ENCODE measurements around the gene TAP1. TPM values are rescaled to one million over a fixed set of nuclear protein-coding genes. Genes with fewer than 3 reads are reported as not detected.

TAP1 gene
- total RNA-seq, 1 experiment from 2014 or later, result 23.1 TPM

GRCh38 chr6:32843331-32843978 is 10.0 kb downstream of the TAP1 start:
- Histone ChIP-seq H3K36me3 (ENCODE audit: low read depth) (no peaks in the 10 kb centered on the region), H3K4me2 (peak overlapping the region; percentile 85), H3K9me2 (ENCODE audit: insufficient read depth) (no peaks in the 10 kb centered on the region), H3K79me2 (ENCODE audit: low read depth) (no peaks in the 10 kb centered on the region), H3K27ac (no peak overlapping the region), H3K4me1 (replicated peaks; ENCODE audit: insufficient read depth) (peaks cover 6% of the 10 kb centered on the region; the same call in 1 of the 2 replicates), H3K4me3 (peak overlapping the region; percentile 91), H3K9me3 (ENCODE audit: insufficient read depth, low read depth) (no peaks in the 10 kb centered on the region), H3F3A (ENCODE audit: insufficient read depth, low read depth) (0 out of 2 replicates have a peak, but pooled peaks cover 9% of the 10 kb centered on the region), H4K20me1 (ENCODE audit: insufficient read depth) (no peaks in the 10 kb centered on the region), H2AFZ (peak overlapping the region; percentile 86), H3K27me3 (ENCODE audit: insufficient read depth, low read depth) (no peaks in the 10 kb centered on the region)
- BruUV-seq (replicated peaks), result no TSS peak
- CTCF ChIA-PET, result interaction anchor here (1.1 kb wide), 2 partner anchors 13 to 18 kb away, joined by 3 to 4 read pairs; no protein-coding TSS in a partner anchor
- TF ChIP-seq, protein P1, sequence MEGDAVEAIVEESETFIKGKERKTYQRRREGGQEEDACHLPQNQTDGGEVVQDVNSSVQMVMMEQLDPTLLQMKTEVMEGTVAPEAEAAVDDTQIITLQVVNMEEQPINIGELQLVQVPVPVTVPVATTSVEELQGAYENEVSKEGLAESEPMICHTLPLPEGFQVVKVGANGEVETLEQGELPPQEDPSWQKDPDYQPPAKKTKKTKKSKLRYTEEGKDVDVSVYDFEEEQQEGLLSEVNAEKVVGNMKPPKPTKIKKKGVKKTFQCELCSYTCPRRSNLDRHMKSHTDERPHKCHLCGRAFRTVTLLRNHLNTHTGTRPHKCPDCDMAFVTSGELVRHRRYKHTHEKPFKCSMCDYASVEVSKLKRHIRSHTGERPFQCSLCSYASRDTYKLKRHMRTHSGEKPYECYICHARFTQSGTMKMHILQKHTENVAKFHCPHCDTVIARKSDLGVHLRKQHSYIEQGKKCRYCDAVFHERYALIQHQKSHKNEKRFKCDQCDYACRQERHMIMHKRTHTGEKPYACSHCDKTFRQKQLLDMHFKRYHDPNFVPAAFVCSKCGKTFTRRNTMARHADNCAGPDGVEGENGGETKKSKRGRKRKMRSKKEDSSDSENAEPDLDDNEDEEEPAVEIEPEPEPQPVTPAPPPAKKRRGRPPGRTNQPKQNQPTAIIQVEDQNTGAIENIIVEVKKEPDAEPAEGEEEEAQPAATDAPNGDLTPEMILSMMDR (conservative IDR thresholded peaks at IDR 0.05), result no peak
- TF ChIP-seq EZH2 (IDR thresholded peaks at IDR 0.05; ENCODE audit: low read depth), result no peak
- intact Hi-C loops (cut with micrococcal nuclease; ENCODE audit: unreplicated experiment), result loop anchor here (10.0 kb wide), 1 partner anchor 861 kb away; no protein-coding TSS in a partner anchor
- no peak for DNase-seq
- POLR2A ChIA-PET (ENCODE audit: unreplicated experiment), result no interaction called here

GRCh38 chr6:32842690-32843089 is 10.8 kb downstream of the TAP1 start:
- TF ChIP-seq, protein P1 (conservative IDR thresholded peaks at IDR 0.05), result no peak
- TF ChIP-seq EZH2 (IDR thresholded peaks at IDR 0.05; ENCODE audit: low read depth), result no peak
- Histone ChIP-seq H2AFZ (no peak overlapping the region), H3K9me3 (ENCODE audit: insufficient read depth, low read depth) (no peaks in the 10 kb centered on the region), H3F3A (ENCODE audit: insufficient read depth, low read depth) (0 out of 2 replicates have a peak, but pooled peaks cover 9% of the 10 kb centered on the region), H3K4me3 (peak overlapping the region; percentile 91; the same call in 1 of the 2 replicates), H3K9me2 (ENCODE audit: insufficient read depth) (no peaks in the 10 kb centered on the region), H3K4me2 (peak overlapping the region; percentile 85), H3K4me1 (replicated peaks; ENCODE audit: insufficient read depth) (peaks cover 6% of the 10 kb centered on the region; the same call in 1 of the 2 replicates), H4K20me1 (ENCODE audit: insufficient read depth) (no peaks in the 10 kb centered on the region), H3K36me3 (ENCODE audit: low read depth) (no peaks in the 10 kb centered on the region), H3K27me3 (ENCODE audit: insufficient read depth, low read depth) (no peaks in the 10 kb centered on the region), H3K79me2 (ENCODE audit: low read depth) (no peaks in the 10 kb centered on the region), H3K27ac (no peak overlapping the region)
- DNase-seq, result no peak
- POLR2A ChIA-PET (ENCODE audit: unreplicated experiment), result no interaction called here
- intact Hi-C loops (cut with micrococcal nuclease; ENCODE audit: unreplicated experiment), result loop anchor here (10.0 kb wide), 1 partner anchor 862 kb away; no protein-coding TSS in a partner anchor
- no TSS peak for BruUV-seq (replicated peaks)
- CTCF ChIA-PET, result interaction anchor here (1.5 kb wide), 1 partner anchor 26 kb away, joined by 4 read pairs; no protein-coding TSS in a partner anchor

- no peak for DNase-seq
- ChIA-PET POLR2A (ENCODE audit: unreplicated experiment) (no interaction called here), CTCF (interaction anchor here (1.5 kb wide), 1 partner anchor 26 kb away, joined by 4 read pairs; no protein-coding TSS in a partner anchor)
- H3K79me2 ChIP-seq (ENCODE audit: low read depth), result no peaks in the 10 kb centered on the region
- no peaks in the 10 kb centered on the region for H3K9me3 ChIP-seq (ENCODE audit: insufficient read depth, low read depth)
- BruUV-seq (replicated peaks), result no TSS peak
- H3K27me3 ChIP-seq (ENCODE audit: insufficient read depth, low read depth), result no peaks in the 10 kb centered on the region
- H2AFZ ChIP-seq, result no peak overlapping the region
- no peaks in the 10 kb centered on the region for H3K9me2 ChIP-seq (ENCODE audit: insufficient read depth)
- H3K4me1 ChIP-seq (replicated peaks; ENCODE audit: insufficient read depth), result peaks cover 10% of the 10 kb centered on the region
- TF ChIP-seq, protein P1 (conservative IDR thresholded peaks at IDR 0.05), result no peak
- TF ChIP-seq EZH2 (IDR thresholded peaks at IDR 0.05; ENCODE audit: low read depth), result no peak
- H3K36me3 ChIP-seq (ENCODE audit: low read depth), result no peaks in the 10 kb centered on the region
- no peak overlapping the region for H3K4me2 ChIP-seq
- no peaks in the 10 kb centered on the region for H4K20me1 ChIP-seq (ENCODE audit: insufficient read depth)
- no peak overlapping the region for H3K4me3 ChIP-seq
- 0 out of 2 replicates have a peak, but pooled peaks cover 9% of the 10 kb centered on the region for H3F3A ChIP-seq (ENCODE audit: insufficient read depth, low read depth)
- intact Hi-C loops (cut with micrococcal nuclease; ENCODE audit: unreplicated experiment), result loop anchor here (10.0 kb wide), 1 partner anchor 863 kb away; no protein-coding TSS in a partner anchor
- H3K27ac ChIP-seq, result no peak overlapping the region
Observed at GRCh38 chr6:32842021-32842650, 11.4 kb downstream of the TAP1 start.

All from PC-9 (cell line).